ENCODE results near the gene MACROD2.

DNA sequence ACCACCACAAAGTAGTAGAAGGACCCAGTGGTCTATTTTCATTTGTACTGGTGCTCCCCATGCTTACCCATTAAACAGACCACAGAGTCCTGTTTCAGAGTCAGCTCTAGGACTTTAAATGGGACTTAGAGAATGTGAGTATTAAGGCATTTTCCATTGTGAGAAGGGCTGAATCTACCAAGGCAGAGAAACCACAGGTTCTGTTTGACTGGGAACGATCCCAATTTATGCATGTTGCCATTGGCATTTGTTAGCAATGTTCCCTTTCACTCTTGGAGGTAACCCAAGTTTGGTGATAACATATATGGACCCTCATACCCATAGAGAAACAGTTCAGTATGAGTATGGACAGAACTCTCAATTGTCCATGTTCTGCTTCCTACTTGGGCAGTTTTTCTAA, 1905.1 kb downstream of the MACROD2 start:
- no peak for TF ChIP-seq CTCF (IDR thresholded peaks at IDR 0.05; ENCODE audit: insufficient read depth, low read length, poor library complexity, severe bottlenecking)
- no peak for TF ChIP-seq EZH2phosphoT487 (conservative IDR thresholded peaks at IDR 0.05; ENCODE audit: low read length)
